H1 (cell line): ENCODE data around the gene CHST1.

ENCODE experiments used
- EZH2 ChIP-seq: fragments of 200-600 bp; sonication (generic); IDR thresholded peaks from 2 replicates; pipeline ENCODE4 v1.7.1; 2012; ENCODE audit warnings: low read depth, mild to moderate bottlenecking, moderate library complexity, low read length, inconsistent platforms; ENCODE audit not compliant: severe bottlenecking
- FOSL1 ChIP-seq: IDR thresholded peaks from 2 replicates; pipeline ENCODE4 v1.6.1; 2011; ENCODE audit warnings: mild to moderate bottlenecking, low read depth, low read length, moderate library complexity; ENCODE audit not compliant: insufficient read depth
- GABPA ChIP-seq: IDR thresholded peaks from 2 replicates; pipeline ENCODE4 v1.6.1; 2011; ENCODE audit warnings: mild to moderate bottlenecking, low read length, moderate library complexity, borderline replicate concordance; ENCODE audit not compliant: insufficient read depth
- JUN ChIP-seq: IDR thresholded peaks from 2 replicates; pipeline ENCODE4 v1.6.1; 2011; ENCODE audit warnings: low read depth, mild to moderate bottlenecking, improper control_type of control experiment, low read length
- JUND ChIP-seq: IDR thresholded peaks from 2 replicates; pipeline ENCODE4 v1.6.1; 2011; ENCODE audit warnings: mild to moderate bottlenecking, improper control_type of control experiment, low read length
- KDM1A ChIP-seq: fragments of 200-600, 300-600 bp; sonication (generic); IDR thresholded peaks from 2 replicates; pipeline ENCODE4 v1.7.1; 2016; ENCODE audit warnings: mild to moderate bottlenecking, low read length, borderline replicate concordance
- POLR2A ChIP-seq, 2 experiments: IDR thresholded peaks; 1 replicate in 1 of 2; 2 replicates in 1 of 2; pipeline ENCODE4 v1.6.1; 2011; ENCODE audit warnings: low read depth in 2 of 2, low read length in 2 of 2, mild to moderate bottlenecking in 2 of 2; ENCODE audit errors: control extremely low read depth in 1 of 2
- POLR2AphosphoS5 ChIP-seq: IDR thresholded peaks from 2 replicates; pipeline ENCODE4 v1.6.1; 2011; ENCODE audit warnings: low read depth, low read length
- SIX5 ChIP-seq: IDR thresholded peaks from 2 replicates; pipeline ENCODE4 v1.6.1; 2011; ENCODE audit warnings: mild to moderate bottlenecking, low read depth, low read length
- SUZ12 ChIP-seq: fragments of 200-600 bp; sonication (generic); IDR thresholded peaks from 2 replicates; pipeline ENCODE4 v1.6.1; 2012; ENCODE audit warnings: mild to moderate bottlenecking, inconsistent platforms, low read length, moderate library complexity, mixed read lengths
- TAF1 ChIP-seq: IDR thresholded peaks from 2 replicates; pipeline ENCODE4 v1.6.1; 2011; ENCODE audit warnings: mild to moderate bottlenecking, low read depth, low read length
- YY1 ChIP-seq: IDR thresholded peaks from 2 replicates; pipeline ENCODE4 v1.6.1; 2011; ENCODE audit warnings: low read depth, mild to moderate bottlenecking, low read length
- ZNF274 ChIP-seq: IDR thresholded peaks from 2 replicates; pipeline ENCODE4 v1.7.0; 2012; ENCODE audit warnings: low read length, borderline replicate concordance; ENCODE audit errors: extremely low read depth
- TF ChIP-seq, protein P1 (sequence below), 3 experiments: IDR thresholded peaks; 1 replicate in 2 of 3; 2 replicates in 1 of 3; pipeline versions ENCODE4 v1.5.1 to v1.6.1; 2011; ENCODE audit warnings: low read length in 3 of 3, mild to moderate bottlenecking in 3 of 3, inconsistent platforms in 2 of 3, low read depth in 1 of 3, moderate library complexity in 1 of 3; ENCODE audit not compliant: insufficient read depth in 1 of 3; ENCODE audit errors: control extremely low read depth in 1 of 3

- TF ChIP-seq JUND (no peak), EZH2 (no peak), SIX5 (no peak), FOSL1 (no peak), SUZ12 (no peak), GABPA (no peak), ZNF274 (no peak), TAF1 (no peak), KDM1A (peak; percentile 55; the same call in 1 of the 2 replicates), YY1 (no peak), POLR2AphosphoS5 (no peak), POLR2A (IDR thresholded peaks at IDR 0.05; ENCODE audit: control extremely low read depth in 1 of 2, low read depth in 2 of 2, low read length in 2 of 2) (no peak), JUN (no peak)
- TF ChIP-seq, protein P1, sequence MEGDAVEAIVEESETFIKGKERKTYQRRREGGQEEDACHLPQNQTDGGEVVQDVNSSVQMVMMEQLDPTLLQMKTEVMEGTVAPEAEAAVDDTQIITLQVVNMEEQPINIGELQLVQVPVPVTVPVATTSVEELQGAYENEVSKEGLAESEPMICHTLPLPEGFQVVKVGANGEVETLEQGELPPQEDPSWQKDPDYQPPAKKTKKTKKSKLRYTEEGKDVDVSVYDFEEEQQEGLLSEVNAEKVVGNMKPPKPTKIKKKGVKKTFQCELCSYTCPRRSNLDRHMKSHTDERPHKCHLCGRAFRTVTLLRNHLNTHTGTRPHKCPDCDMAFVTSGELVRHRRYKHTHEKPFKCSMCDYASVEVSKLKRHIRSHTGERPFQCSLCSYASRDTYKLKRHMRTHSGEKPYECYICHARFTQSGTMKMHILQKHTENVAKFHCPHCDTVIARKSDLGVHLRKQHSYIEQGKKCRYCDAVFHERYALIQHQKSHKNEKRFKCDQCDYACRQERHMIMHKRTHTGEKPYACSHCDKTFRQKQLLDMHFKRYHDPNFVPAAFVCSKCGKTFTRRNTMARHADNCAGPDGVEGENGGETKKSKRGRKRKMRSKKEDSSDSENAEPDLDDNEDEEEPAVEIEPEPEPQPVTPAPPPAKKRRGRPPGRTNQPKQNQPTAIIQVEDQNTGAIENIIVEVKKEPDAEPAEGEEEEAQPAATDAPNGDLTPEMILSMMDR (IDR thresholded peaks at IDR 0.05; ENCODE audit: control extremely low read depth in 1 of 3, insufficient read depth in 1 of 3, low read depth in 1 of 3, low read length in 3 of 3): no peak
These were observed 10.5 kb downstream of the CHST1 start for GRCh38 chr11:45655012-45655283.
